Stimulated activated naive CD4-positive, alpha-beta T cell treated with Interleukin-2 at 50 U/mL for 16 hours (primary cell): ENCODE measurements around the gene TICAM2.

Experiments used
- DNase-seq: peaks from one replicate; lab custom pipeline; 2025; lab: John Stamatoyannopoulos, UW

TICAM2 gene

GRCh38 chr5:115531787-115532367 lies 70.4 kb downstream of the TICAM2 start:
- no peak for DNase-seq

DNA sequence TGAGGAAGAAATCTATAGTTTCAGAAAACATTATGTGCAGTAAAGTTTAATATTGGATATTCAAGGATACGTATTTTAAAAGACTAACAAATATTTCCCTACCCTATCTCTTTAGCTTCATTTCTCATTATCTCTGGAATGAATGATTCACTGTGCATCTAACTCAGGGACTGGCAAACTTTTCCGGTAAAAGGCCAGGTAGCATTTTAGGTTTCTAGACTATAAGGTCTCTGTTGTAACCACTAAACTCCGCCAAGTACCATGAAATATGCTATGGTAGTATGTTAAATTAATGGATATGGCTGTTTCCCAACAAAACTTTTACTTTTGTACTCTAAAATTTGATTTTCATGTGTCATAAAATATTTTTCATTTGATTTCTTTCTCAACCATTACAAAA lies 70.9 kb downstream of the TICAM2 start:
- no peak for DNase-seq

DNA sequence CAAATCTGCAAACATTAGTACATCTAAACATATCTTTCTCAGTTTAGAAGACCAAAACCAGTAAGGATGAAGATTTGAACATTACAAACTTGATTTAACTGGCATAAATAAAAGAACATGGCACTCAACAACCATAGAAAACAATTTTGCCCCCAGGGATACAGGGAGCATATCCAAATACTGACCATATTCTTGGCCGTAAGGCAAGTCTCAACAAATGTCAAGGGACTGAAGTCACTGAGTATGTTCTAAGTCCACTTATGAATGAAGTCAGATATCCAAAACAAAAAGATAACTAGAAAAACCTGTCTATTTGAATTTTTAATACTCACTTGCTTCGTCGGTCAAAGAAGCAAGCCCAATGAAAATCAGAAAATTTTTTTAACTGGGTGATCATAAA lies 71.9 kb downstream of the TICAM2 start:
- no peak for DNase-seq
